ENCODE results near the gene PSMC4.

PSMC4 gene

DNA sequence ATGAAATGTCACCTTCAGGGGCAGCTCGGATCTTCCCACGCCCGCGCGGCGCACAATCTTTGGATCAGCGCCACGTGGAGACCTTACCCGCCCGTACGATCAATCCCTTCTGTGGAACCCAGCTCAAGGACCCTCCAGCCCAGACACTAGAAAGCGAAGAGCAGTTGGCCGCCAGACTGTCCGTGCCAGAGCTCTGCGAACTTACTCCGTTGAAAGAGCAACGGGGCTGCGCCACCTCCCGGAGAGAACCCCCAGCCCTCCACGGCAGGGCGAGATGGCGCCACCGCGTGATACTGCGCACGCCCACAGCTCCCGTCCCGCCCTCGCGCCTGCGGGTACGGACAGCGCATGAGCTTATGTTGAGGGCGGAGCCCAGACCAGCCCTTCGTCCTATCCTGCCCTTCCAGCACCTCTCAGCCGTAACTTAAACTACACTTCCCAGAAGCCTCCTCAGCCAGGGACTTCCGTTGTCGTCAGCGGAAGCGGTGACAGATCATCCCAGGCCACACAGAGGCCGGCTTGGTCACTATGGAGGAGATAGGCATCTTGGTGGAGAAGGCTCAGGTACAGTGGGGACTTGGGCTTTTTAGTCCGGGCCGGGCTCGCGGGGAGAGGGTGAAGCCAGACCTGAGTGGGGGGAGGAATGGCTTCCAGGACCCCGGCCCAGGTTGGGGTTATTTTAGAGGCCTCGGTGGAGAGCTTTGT lies at the start of gene PSMC4:
Gene PSMC4 (plus strand): TSS at position 491 of the 705 bp plus-strand sequence. CDS start 38 bp downstream, at position 529.
- peak; percentile 99 for DNase-seq

DNA sequence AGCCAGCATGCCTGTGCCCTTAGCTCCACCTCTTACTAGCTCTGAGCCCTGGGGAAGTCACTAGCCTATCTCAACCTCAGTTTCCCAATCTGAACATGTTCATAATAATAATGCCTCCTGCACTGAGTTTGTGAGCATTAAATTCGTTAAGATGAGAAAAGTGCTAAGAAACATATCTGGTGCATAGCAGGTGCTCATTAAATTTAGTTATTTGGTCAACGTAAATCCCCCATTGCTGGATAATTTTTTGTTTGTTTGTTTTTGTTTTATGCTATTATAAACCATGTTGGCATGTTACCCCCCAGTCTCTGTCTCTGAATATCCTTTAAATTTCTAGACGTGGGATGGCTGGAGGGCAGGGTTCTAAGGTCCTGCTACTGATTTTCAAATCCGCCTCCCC lies 47.1 kb upstream of the PSMC4 start:
- no peak for DNase-seq

GRCh38 chr19:39924389-39924788 lies 46.6 kb upstream of the PSMC4 start:
- DNase-seq, result no peak

- no peak for DNase-seq
These were observed 46.0 kb upstream of the PSMC4 start for GRCh38 chr19:39924952-39925351.

GRCh38 chr19:39926170-39926760 lies 44.7 kb upstream of the PSMC4 start:
- no peak for DNase-seq

GRCh38 chr19:39927076-39927475 lies 43.9 kb upstream of the PSMC4 start:
- no peak for DNase-seq

- no peak for DNase-seq
These were observed 43.2 kb upstream of the PSMC4 start for GRCh38 chr19:39927524-39928356.

DNA sequence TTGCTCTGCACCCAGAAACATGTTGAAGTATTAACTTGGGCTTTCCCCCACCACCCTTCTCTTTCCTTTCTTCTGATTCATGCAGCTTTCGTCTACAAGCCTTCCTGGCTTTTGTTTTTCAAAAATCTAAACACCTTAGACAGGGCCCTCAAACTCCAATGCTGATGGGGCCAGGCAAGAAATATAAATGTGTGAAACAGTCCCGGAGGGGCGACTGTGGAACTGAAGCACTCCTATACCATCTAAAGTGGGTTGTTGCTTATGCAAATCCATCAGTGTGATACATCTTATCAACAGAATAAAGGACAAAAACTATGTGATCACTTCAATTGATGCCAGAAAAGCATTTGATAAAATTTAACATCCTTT lies 42.6 kb upstream of the PSMC4 start:
- no peak for DNase-seq

- no peak for DNase-seq
These were observed 41.2 kb upstream of the PSMC4 start for GRCh38 chr19:39929750-39930149.

DNA sequence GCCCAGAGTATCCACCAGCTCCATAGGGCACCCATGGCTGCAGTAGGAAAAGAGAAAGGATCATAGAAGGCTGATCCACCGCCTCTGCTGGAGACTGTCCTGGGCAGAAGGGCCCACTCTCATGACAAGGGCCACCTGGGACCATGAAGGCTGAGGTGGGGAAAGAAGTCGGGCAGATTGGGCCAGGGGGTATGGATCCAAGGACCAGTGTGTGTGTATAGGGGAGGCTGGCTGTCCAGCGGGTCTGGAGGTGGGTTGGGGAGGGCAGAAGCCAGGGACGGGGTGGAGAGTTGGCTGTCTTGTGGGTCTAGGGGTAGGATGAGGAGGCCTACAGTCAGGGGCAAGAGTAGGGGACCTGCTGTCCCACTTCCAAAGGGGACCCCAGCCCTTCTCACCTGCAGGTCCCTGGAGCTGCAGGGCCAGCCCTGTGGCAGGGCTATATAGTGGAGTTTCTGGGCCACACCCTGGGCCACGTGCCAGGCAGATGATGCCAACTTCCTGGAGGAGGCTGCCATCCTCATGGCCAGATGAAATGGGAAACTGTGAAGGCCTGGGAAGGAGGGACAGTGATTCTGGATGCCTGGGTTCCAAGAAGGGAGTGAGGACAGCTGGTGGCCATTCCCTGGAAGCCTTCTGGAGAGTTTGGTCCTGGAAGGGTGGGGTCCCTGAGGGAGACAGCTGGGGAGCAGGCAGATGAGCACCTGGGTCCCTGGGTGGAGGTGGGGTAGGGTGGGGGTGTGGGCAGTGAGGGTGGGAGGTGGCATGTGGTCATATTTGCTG lies 36.2 kb upstream of the PSMC4 start, which contains the start of gene FCGBP:
Gene FCGBP (minus strand): TSS at position 51 of the 780 bp plus-strand sequence.
- no peak for DNase-seq

- DNase-seq, result no peak
These were observed 35.7 kb upstream of the PSMC4 start for GRCh38 chr19:39935364-39935661.

- no peak for DNase-seq
These were observed 34.9 kb upstream of the PSMC4 start for GRCh38 chr19:39936020-39936419.

GRCh38 chr19:39936622-39937021 lies 34.3 kb upstream of the PSMC4 start:
- no peak for DNase-seq

- DNase-seq, result peak; percentile 21
These were observed 33.8 kb upstream of the PSMC4 start for GRCh38 chr19:39937094-39937720.

- DNase-seq, result no peak
These were observed 33.2 kb upstream of the PSMC4 start for GRCh38 chr19:39937787-39938186.

DNA sequence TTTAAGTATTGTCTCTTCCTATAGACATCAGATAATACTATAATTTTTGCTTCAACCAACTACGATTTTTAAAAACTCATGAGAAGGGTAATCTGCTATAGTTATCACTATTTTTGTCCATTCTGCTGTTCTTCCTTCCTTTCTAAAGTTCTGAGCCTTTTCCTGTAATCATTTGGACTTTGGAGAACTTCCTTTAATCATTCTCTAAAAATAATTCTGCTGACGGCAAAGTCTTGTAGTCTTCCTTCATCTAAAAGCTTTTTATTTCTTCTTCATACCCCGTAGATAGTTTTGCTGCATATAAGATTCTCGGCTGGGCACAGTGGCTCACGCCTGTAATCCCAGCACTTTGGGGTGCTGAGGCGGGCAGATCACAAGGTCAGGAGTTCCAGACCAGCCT lies 31.4 kb upstream of the PSMC4 start:
- no peak for DNase-seq

GRCh38 chr19:39940221-39940833 lies 30.6 kb upstream of the PSMC4 start:
- no peak for DNase-seq

GRCh38 chr19:39941151-39941550 lies 29.8 kb upstream of the PSMC4 start:
- DNase-seq, result no peak

- DNase-seq, result no peak
These were observed 29.2 kb upstream of the PSMC4 start for GRCh38 chr19:39941615-39942365.

GRCh38 chr19:39942366-39942730 lies 28.6 kb upstream of the PSMC4 start:
- DNase-seq, result no peak

GRCh38 chr19:39943586-39943985 lies 27.4 kb upstream of the PSMC4 start:
- DNase-seq, result no peak

DNA sequence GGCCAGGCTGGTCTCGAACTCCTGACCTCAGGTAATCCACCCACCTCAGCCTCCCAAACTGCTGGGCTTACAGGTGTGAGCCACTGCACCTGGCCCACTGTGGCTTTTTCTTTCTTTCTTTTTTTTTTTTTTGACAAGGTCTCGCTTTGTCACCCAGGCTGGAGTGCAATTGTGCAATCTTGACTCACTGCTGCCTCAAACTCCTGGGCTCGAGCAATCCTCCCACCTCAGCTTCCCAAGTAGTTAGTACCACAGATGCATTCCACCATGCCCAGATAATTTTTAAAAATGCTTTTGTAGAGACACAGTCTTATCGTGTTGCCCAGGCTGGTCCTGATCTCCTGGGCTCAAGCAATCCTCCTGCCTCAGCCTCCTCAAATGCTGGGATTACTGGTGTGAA lies 24.4 kb upstream of the PSMC4 start:
- no peak for DNase-seq

Data from activated CD4-positive, alpha-beta T cell treated with anti-CD3 and anti-CD28 coated beads for 1 hour (primary cell).